Stimulated activated CD8-positive, alpha-beta memory T cell treated with anti-CD3 and anti-CD28 coated beads, Interleukin-7, amount 100 ng/mL, for 1 hour (primary cell): ENCODE measurements around the gene RPEL1.
"Not testable (repeated sequence)": the region's sequence is repeated elsewhere in the genome, so short reads cannot be mapped to it uniquely, and the experiment has no call there.

Source experiments
- DNase-seq, 2 donors: peaks; one replicate each; pipeline ENCODE4 v3.0.0-alpha.2; 2020; ENCODE audit warnings: low read depth in 2 of 2

Gene RPEL1

GRCh38 chr10:103235775-103236174 is 9.9 kb upstream of the RPEL1 start:
- no peak for DNase-seq

- no peak for DNase-seq
Observed at GRCh38 chr10:103238506-103239252, 7.0 kb upstream of the RPEL1 start.

GRCh38 chr10:103241262-103242011 is 4.2 kb upstream of the RPEL1 start:
- DNase-seq = no peak

- peak; percentile 9 to 25 for DNase-seq
Observed at GRCh38 chr10:103244666-103245271, 918 bp upstream of the RPEL1 start.

GRCh38 chr10:103246324-103246723 is 637 bp downstream of the RPEL1 start:
- DNase-seq = no peak

- DNase-seq = no peak
Observed at GRCh38 chr10:103254113-103254512, 8.4 kb downstream of the RPEL1 start.

- DNase-seq = no peak
Observed at GRCh38 chr10:103254538-103255325, 9.0 kb downstream of the RPEL1 start.

GRCh38 chr10:103256613-103257012 is 10.9 kb downstream of the RPEL1 start:
- DNase-seq = no peak

- DNase-seq = no peak
Observed at GRCh38 chr10:103257812-103258211, 12.1 kb downstream of the RPEL1 start.

GRCh38 chr10:103258928-103259327 is 13.2 kb downstream of the RPEL1 start:
- DNase-seq = not testable (repeated sequence)

GRCh38 chr10:103259989-103260388 is 14.3 kb downstream of the RPEL1 start:
- no peak for DNase-seq

- DNase-seq = no peak
Observed at GRCh38 chr10:103262229-103262628, 16.5 kb downstream of the RPEL1 start.

- DNase-seq = no peak
Observed at GRCh38 chr10:103265717-103266329, 20.1 kb downstream of the RPEL1 start.

GRCh38 chr10:103273041-103273441 is 27.4 kb downstream of the RPEL1 start:
- DNase-seq = no peak

- no peak for DNase-seq
Observed at GRCh38 chr10:103276251-103276895, 30.7 kb downstream of the RPEL1 start.

GRCh38 chr10:103276896-103277712 is 31.4 kb downstream of the RPEL1 start, which contains the start of gene INA:
TSS of gene INA (plus strand) at chr10:103277138. CDS start at chr10:103277212, 74 bp downstream.
- DNase-seq = no peak

GRCh38 chr10:103277713-103278536 is 32.2 kb downstream of the RPEL1 start:
- DNase-seq = no peak

GRCh38 chr10:103278537-103278823 is 32.8 kb downstream of the RPEL1 start:
- DNase-seq = no peak

GRCh38 chr10:103278862-103279298 is 33.2 kb downstream of the RPEL1 start:
- peak in 1 of 2 donors; percentile 11 for DNase-seq
